ENCODE results near the gene DISC1.

DISC1 gene

GRCh38 chr1:232036181-232036933 is 409.8 kb downstream of the DISC1 start:
- Histone ChIP-seq H3K36me3 (ENCODE audit: insufficient read depth, low read length) (no peaks in the 10 kb centered on the region), H3K9me2 (ENCODE audit: low read depth, low read length) (no peaks in the 10 kb centered on the region), H3K79me2 (ENCODE audit: insufficient read depth, low read length) (no peaks in the 10 kb centered on the region), H3K27ac (ENCODE audit: low read depth, low read length, poor library complexity, severe bottlenecking) (no peak overlapping the region), H4K20me1 (ENCODE audit: insufficient read depth, low read length) (no peaks in the 10 kb centered on the region), H3F3A (ENCODE audit: insufficient read depth, low read length) (no peaks in the 10 kb centered on the region), H3K4me3 (ENCODE audit: low read depth, low read length, poor library complexity, severe bottlenecking) (no peak overlapping the region), H3K9me3 (ENCODE audit: low read length) (no peaks in the 10 kb centered on the region), H3K9ac (ENCODE audit: low read length) (no peak overlapping the region), H2AFZ (ENCODE audit: low read length) (no peak overlapping the region), H3K4me2 (ENCODE audit: low read length) (no peak overlapping the region), H3K4me1 (ENCODE audit: insufficient read depth, low read length, severe bottlenecking) (no peaks in the 10 kb centered on the region), H3K27me3 (ENCODE audit: insufficient read depth, low read length) (no peaks in the 10 kb centered on the region)
- no peak for TF ChIP-seq EZH2 (IDR thresholded peaks at IDR 0.05; ENCODE audit: borderline replicate concordance, low read length)
- TF ChIP-seq, protein P1, sequence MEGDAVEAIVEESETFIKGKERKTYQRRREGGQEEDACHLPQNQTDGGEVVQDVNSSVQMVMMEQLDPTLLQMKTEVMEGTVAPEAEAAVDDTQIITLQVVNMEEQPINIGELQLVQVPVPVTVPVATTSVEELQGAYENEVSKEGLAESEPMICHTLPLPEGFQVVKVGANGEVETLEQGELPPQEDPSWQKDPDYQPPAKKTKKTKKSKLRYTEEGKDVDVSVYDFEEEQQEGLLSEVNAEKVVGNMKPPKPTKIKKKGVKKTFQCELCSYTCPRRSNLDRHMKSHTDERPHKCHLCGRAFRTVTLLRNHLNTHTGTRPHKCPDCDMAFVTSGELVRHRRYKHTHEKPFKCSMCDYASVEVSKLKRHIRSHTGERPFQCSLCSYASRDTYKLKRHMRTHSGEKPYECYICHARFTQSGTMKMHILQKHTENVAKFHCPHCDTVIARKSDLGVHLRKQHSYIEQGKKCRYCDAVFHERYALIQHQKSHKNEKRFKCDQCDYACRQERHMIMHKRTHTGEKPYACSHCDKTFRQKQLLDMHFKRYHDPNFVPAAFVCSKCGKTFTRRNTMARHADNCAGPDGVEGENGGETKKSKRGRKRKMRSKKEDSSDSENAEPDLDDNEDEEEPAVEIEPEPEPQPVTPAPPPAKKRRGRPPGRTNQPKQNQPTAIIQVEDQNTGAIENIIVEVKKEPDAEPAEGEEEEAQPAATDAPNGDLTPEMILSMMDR (IDR thresholded peaks at IDR 0.05; ENCODE audit: low read length): no peak

- Histone ChIP-seq H3K4me2 (ENCODE audit: low read length) (no peak overlapping the region), H4K20me1 (ENCODE audit: insufficient read depth, low read length) (no peaks in the 10 kb centered on the region), H3K9ac (ENCODE audit: low read length) (no peak overlapping the region), H2AFZ (ENCODE audit: low read length) (no peak overlapping the region), H3K36me3 (ENCODE audit: insufficient read depth, low read length) (no peaks in the 10 kb centered on the region), H3K4me3 (ENCODE audit: low read depth, low read length, poor library complexity, severe bottlenecking) (no peak overlapping the region), H3K4me1 (ENCODE audit: insufficient read depth, low read length, severe bottlenecking) (no peaks in the 10 kb centered on the region), H3K27ac (ENCODE audit: low read depth, low read length, poor library complexity, severe bottlenecking) (no peak overlapping the region), H3K79me2 (ENCODE audit: insufficient read depth, low read length) (no peaks in the 10 kb centered on the region), H3F3A (ENCODE audit: insufficient read depth, low read length) (no peaks in the 10 kb centered on the region), H3K9me2 (ENCODE audit: low read depth, low read length) (no peaks in the 10 kb centered on the region), H3K27me3 (ENCODE audit: insufficient read depth, low read length) (no peaks in the 10 kb centered on the region), H3K9me3 (ENCODE audit: low read length) (no peaks in the 10 kb centered on the region)
- no peak for TF ChIP-seq EZH2 (IDR thresholded peaks at IDR 0.05; ENCODE audit: borderline replicate concordance, low read length)
- TF ChIP-seq, protein P1 (IDR thresholded peaks at IDR 0.05; ENCODE audit: low read length): no peak
Observed at GRCh38 chr1:232037774-232038388, 411.3 kb downstream of the DISC1 start.

DNA sequence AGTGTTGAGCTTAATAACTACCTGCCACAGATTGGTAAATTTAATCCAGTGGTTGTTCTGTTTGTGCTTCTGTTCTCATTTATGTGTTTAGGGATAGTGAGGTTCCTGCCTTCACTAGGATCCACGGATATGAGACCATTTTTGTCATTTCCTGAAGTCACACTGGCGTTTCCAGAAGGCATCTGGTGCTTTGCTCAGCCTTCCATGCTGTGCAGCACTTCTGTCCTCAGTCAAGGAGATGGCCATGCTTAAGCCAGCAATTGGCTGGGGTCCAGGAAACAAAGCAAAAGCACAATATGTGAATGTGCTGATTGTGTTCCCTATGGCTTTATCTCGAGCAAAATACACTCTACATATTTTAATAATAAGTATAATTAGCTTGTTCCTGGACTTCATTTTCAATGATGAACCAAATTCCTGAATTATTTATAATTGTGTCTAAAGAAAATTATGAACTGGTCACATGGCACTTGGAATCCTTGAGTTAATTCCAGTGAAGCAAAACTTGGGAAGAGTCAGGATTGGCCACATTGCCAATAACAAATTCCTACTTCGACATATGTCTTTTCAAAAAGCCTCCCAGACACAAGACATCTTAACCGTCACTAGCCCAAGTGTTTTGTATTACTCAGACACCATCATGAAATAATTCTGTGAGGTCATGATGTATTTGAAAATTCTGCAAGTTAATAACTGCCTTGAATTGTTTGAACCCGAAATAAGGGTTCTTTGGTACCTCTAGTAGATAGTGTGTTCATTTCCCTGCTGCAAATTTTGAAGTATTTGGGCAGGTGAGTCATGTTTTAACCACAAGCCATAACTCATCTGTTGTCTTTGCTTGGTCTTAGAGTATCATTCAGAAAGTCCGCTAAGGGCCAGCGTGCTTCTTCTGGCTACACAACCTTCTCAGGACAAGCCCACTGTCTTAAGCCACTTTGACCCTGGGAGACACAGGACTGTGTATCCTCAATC is 412.4 kb downstream of the DISC1 start:
- Histone ChIP-seq H2AFZ (ENCODE audit: low read length) (no peak overlapping the region), H3K9ac (ENCODE audit: low read length) (no peak overlapping the region), H3K36me3 (ENCODE audit: insufficient read depth, low read length) (no peaks in the 10 kb centered on the region), H3K9me3 (ENCODE audit: low read length) (no peaks in the 10 kb centered on the region), H3K4me3 (ENCODE audit: low read depth, low read length, poor library complexity, severe bottlenecking) (no peak overlapping the region), H3K9me2 (ENCODE audit: low read depth, low read length) (no peaks in the 10 kb centered on the region), H3K27me3 (ENCODE audit: insufficient read depth, low read length) (no peaks in the 10 kb centered on the region), H4K20me1 (ENCODE audit: insufficient read depth, low read length) (no peaks in the 10 kb centered on the region), H3K27ac (ENCODE audit: low read depth, low read length, poor library complexity, severe bottlenecking) (no peak overlapping the region), H3K4me1 (ENCODE audit: insufficient read depth, low read length, severe bottlenecking) (no peaks in the 10 kb centered on the region), H3K79me2 (ENCODE audit: insufficient read depth, low read length) (no peaks in the 10 kb centered on the region), H3F3A (ENCODE audit: insufficient read depth, low read length) (no peaks in the 10 kb centered on the region), H3K4me2 (ENCODE audit: low read length) (no peak overlapping the region)
- TF ChIP-seq EZH2 (IDR thresholded peaks at IDR 0.05; ENCODE audit: borderline replicate concordance, low read length): no peak

Measured in OCI-LY1 (cell line).